ENCODE results near the gene CACNB2. TPM values are rescaled to one million over a fixed set of nuclear protein-coding genes. Genes with fewer than 3 reads are reported as not detected.

The CACNB2 gene
- total and polyA plus RNA-seq, 2 of the 13 experiments (the other 11 are each of a cell fraction or from before 2014, with no cell fraction given): not detected

GRCh38 chr10:18478354-18478753 lies 338.1 kb downstream of the CACNB2 start:
- no peak for DNase-seq (ENCODE audit: low spot score)
- H3K4me3 ChIP-seq (replicated peaks in 1 of 3; ENCODE audit: insufficient read depth in 1 of 3, low read depth in 2 of 3, low read length in 3 of 3): no peak overlapping the region
- H3K36me3 ChIP-seq (replicated peaks in 1 of 2; ENCODE audit: control insufficient read depth in 1 of 2, insufficient read depth in 2 of 2, low read length in 2 of 2): no peaks in the 10 kb centered on the region
- H3K9me3 ChIP-seq (ENCODE audit: low read length): no peaks in the 10 kb centered on the region
- no peak overlapping the region for H3K4me2 ChIP-seq (ENCODE audit: low read depth, low read length)
- intact Hi-C loops (cut with micrococcal nuclease; ENCODE audit: unreplicated experiment): no loop called here
- in situ Hi-C loops (cut with HindIII; ENCODE audit: extremely low pct_ligation_motif_present, low pct_unique_long_range_greater_than_20kb): no loop called here
- no peaks in the 10 kb centered on the region for H3K79me2 ChIP-seq (ENCODE audit: insufficient read depth, low read length)
- no peak overlapping the region for H3K27ac ChIP-seq (ENCODE audit: extremely low read length, insufficient read depth, low read length)
- TF ChIP-seq AGO1 (IDR thresholded peaks at IDR 0.05; ENCODE audit: low read depth, low read length, poor library complexity, severe bottlenecking): no peak
- TF ChIP-seq ATF6 (CRISPR knock-in tag; conservative IDR thresholded peaks at IDR 0.05): no peak
- no peak for TF ChIP-seq THAP9 (CRISPR knock-in tag; IDR thresholded peaks at IDR 0.05; ENCODE audit: borderline replicate concordance)
- TF ChIP-seq ZNF546 (CRISPR knock-in tag; conservative IDR thresholded peaks at IDR 0.05): no peak
- no peak for TF ChIP-seq ZSCAN30 (CRISPR knock-in tag; IDR thresholded peaks at IDR 0.05)
- no peak for TF ChIP-seq ZNF44 (CRISPR knock-in tag; IDR thresholded peaks at IDR 0.05)
- no peak for TF ChIP-seq NCOA1 (CRISPR knock-in tag; IDR thresholded peaks at IDR 0.05)
- no peak for TF ChIP-seq HNF1B (CRISPR knock-in tag; IDR thresholded peaks at IDR 0.05)
- TF ChIP-seq ZNF562 (CRISPR knock-in tag; IDR thresholded peaks at IDR 0.05; ENCODE audit: borderline replicate concordance): no peak
- no peak for TF ChIP-seq ZNF841 (CRISPR knock-in tag; IDR thresholded peaks at IDR 0.05; ENCODE audit: borderline replicate concordance)
- no peak for TF ChIP-seq SNAPC2 (CRISPR knock-in tag; IDR thresholded peaks at IDR 0.05)
- no peak for TF ChIP-seq TFDP2 (CRISPR knock-in tag; IDR thresholded peaks at IDR 0.05)
- TF ChIP-seq ZNF550 (CRISPR knock-in tag; IDR thresholded peaks at IDR 0.05; ENCODE audit: borderline replicate concordance): no peak
- no peak for TF ChIP-seq MAFF (IDR thresholded peaks at IDR 0.05; ENCODE audit: low read depth, low read length)
- no peak for TF ChIP-seq CBX2 (IDR thresholded peaks at IDR 0.05; ENCODE audit: low read depth, low read length)
- no peak for TF ChIP-seq CBX2 (CRISPR knock-in tag; IDR thresholded peaks at IDR 0.05; ENCODE audit: low read depth)
- no peak for TF ChIP-seq MXD4 (CRISPR knock-in tag; IDR thresholded peaks at IDR 0.05)
- TF ChIP-seq SPEN (CRISPR knock-in tag; IDR thresholded peaks at IDR 0.05; ENCODE audit: low read depth): no peak
- BruUV-seq (replicated peaks): no TSS peak
- no peaks in the 10 kb centered on the region for H4K20me1 ChIP-seq (ENCODE audit: insufficient read depth, low read length)
- CTCF ChIA-PET (ENCODE audit: low intra/inter-chr PET ratio, low total read pairs): no interaction called here
- no peak for ATAC-seq
- H3K4me1 ChIP-seq (ENCODE audit: insufficient read depth, low read length): no peaks in the 10 kb centered on the region
- FAIRE-seq: no peak
- H2AFZ ChIP-seq (ENCODE audit: low read length): no peak overlapping the region
- H3K9ac ChIP-seq (ENCODE audit: insufficient read depth, low read depth, low read length): no peak overlapping the region
- 64% methylated on average over 3 of the region's 3 CpGs for WGBS (ENCODE audit: low lambda C conversion rate)
- POLR2A ChIA-PET: no interaction called here
- H3K27me3 ChIP-seq (ENCODE audit: control insufficient read depth in 1 of 2, insufficient read depth in 2 of 2, low read length in 2 of 2): peaks cover 0 to 4% of the 10 kb centered on the region in 2 experiments; a peak in 1 of 5 replicates
